Thyroid gland (tissue), 4 donors: ENCODE results near the gene LPCAT1.

Source experiments
- POLR2A ChIP-seq, 2 donors: fragments of 450-650 bp; IDR thresholded peaks; one replicate each; pipeline ENCODE4 v1.6.1; 2017; ENCODE audit warnings: antibody characterized with exemption in 2 of 2, mild to moderate bottlenecking in 2 of 2, moderate library complexity in 1 of 2
- TF ChIP-seq, protein P1 (sequence below), 6 experiments: fragments of 200-600 bp in 3 of 6; fragments of 450-650 bp in 3 of 6; sonication (generic) in 3 of 6; IDR thresholded peaks; one replicate each; pipeline ENCODE4 v1.5.1; 2016 to 2019; ENCODE audit warnings: antibody characterized with exemption in 6 of 6, mild to moderate bottlenecking in 2 of 6, inconsistent platforms in 1 of 6, moderate library complexity in 1 of 6

- TF ChIP-seq POLR2A (IDR thresholded peaks at IDR 0.05), result no peak
- TF ChIP-seq, protein P1, sequence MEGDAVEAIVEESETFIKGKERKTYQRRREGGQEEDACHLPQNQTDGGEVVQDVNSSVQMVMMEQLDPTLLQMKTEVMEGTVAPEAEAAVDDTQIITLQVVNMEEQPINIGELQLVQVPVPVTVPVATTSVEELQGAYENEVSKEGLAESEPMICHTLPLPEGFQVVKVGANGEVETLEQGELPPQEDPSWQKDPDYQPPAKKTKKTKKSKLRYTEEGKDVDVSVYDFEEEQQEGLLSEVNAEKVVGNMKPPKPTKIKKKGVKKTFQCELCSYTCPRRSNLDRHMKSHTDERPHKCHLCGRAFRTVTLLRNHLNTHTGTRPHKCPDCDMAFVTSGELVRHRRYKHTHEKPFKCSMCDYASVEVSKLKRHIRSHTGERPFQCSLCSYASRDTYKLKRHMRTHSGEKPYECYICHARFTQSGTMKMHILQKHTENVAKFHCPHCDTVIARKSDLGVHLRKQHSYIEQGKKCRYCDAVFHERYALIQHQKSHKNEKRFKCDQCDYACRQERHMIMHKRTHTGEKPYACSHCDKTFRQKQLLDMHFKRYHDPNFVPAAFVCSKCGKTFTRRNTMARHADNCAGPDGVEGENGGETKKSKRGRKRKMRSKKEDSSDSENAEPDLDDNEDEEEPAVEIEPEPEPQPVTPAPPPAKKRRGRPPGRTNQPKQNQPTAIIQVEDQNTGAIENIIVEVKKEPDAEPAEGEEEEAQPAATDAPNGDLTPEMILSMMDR (IDR thresholded peaks at IDR 0.05), result no peak
Observed at GRCh38 chr5:1548702-1549474, 25.1 kb upstream of the LPCAT1 start.
